GM23338 (cell line): Measurements from ENCODE around the gene C2. TPM values are rescaled to one million over a fixed set of nuclear protein-coding genes. Genes with fewer than 3 reads are reported as not detected.

ENCODE experiments used
- ATAC-seq: fragments of 200-7000 bp; cut with Tn5 transposase; 3 replicates; pipeline ENCODE4 v1.9.1; 2020
- DNase-seq: peaks from one replicate; pipeline ENCODE4 v3.0.0-alpha.2; 2015; ENCODE audit warnings: low spot score
- H2AFZ ChIP-seq: fragments of 200-600 bp; sonication (generic); 2 replicates; pipeline ENCODE4 v1.8.0; 2016; ENCODE audit warnings: antibody characterized with exemption, mild to moderate bottlenecking, moderate library complexity
- H3F3A ChIP-seq: fragments of 200-600 bp; sonication (generic); replicated peaks from 2 replicates; pipeline ENCODE4 v1.8.0; 2017; ENCODE audit warnings: antibody characterized with exemption, mixed run types, low read depth
- H3K27ac ChIP-seq: fragments of 200-600 bp; sonication (generic); 2 replicates; pipeline ENCODE4 v1.6.1; 2016; ENCODE audit warnings: low read depth
- H3K27me3 ChIP-seq: fragments of 200-600 bp; sonication (generic); 2 replicates; pipeline ENCODE4 v1.8.0; 2016; ENCODE audit warnings: mild to moderate bottlenecking, mixed run types, moderate library complexity; ENCODE audit not compliant: insufficient read depth
- H3K36me3 ChIP-seq: fragments of 200-600 bp; sonication (generic); 2 replicates; pipeline ENCODE4 v1.8.0; 2016; ENCODE audit warnings: mild to moderate bottlenecking; ENCODE audit not compliant: insufficient read depth
- H3K4me1 ChIP-seq: fragments of 200-600 bp; sonication (generic); 2 replicates; pipeline ENCODE4 v1.8.0; 2016; ENCODE audit warnings: mild to moderate bottlenecking, moderate library complexity; ENCODE audit not compliant: insufficient read depth
- H3K4me2 ChIP-seq: fragments of 200-600 bp; sonication (generic); 2 replicates; pipeline ENCODE4 v1.7.1; 2017; ENCODE audit warnings: mixed run types
- H3K4me3 ChIP-seq: fragments of 200-600 bp; sonication (generic); 2 replicates; pipeline ENCODE4 v1.6.1; 2016; ENCODE audit warnings: mixed run types
- H3K79me2 ChIP-seq: fragments of 200-600 bp; sonication (generic); replicated peaks from 2 replicates; pipeline ENCODE4 v1.8.0; 2017; ENCODE audit warnings: mild to moderate bottlenecking; ENCODE audit not compliant: insufficient read depth
- H3K9me2 ChIP-seq: fragments of 200-600 bp; sonication (generic); 2 replicates; pipeline ENCODE4 v1.8.0; 2017; ENCODE audit not compliant: insufficient read depth
- H4K20me1 ChIP-seq: fragments of 200-600 bp; sonication (generic); replicated peaks from 2 replicates; pipeline ENCODE4 v1.8.0; 2017; ENCODE audit warnings: mild to moderate bottlenecking; ENCODE audit not compliant: insufficient read depth
- H3K27ac Mint-ChIP-seq: 2 replicates; pipeline ENCODE4 v1.8.0; 2020; ENCODE audit warnings: inconsistent platforms, mild to moderate bottlenecking, moderate library complexity, mixed read lengths
- H3K27me3 Mint-ChIP-seq: 3 replicates; pipeline ENCODE4 v1.8.0; 2022; ENCODE audit warnings: low read depth, mild to moderate bottlenecking, moderate library complexity, mixed read lengths, inconsistent platforms; ENCODE audit not compliant: insufficient read depth, poor library complexity
- H3K36me3 Mint-ChIP-seq: 3 replicates; pipeline ENCODE4 v1.8.0; 2021; ENCODE audit warnings: low read depth, mild to moderate bottlenecking, inconsistent platforms, moderate library complexity, mixed read lengths
- H3K4me1 Mint-ChIP-seq: 3 replicates; pipeline ENCODE4 v1.8.0; 2020; ENCODE audit warnings: mild to moderate bottlenecking, inconsistent platforms, mixed read lengths
- H3K4me3 Mint-ChIP-seq: 3 replicates; pipeline ENCODE4 v1.8.0; 2021; ENCODE audit warnings: moderate library complexity, mild to moderate bottlenecking, inconsistent platforms, mixed read lengths
- H3K9me3 Mint-ChIP-seq: 3 replicates; pipeline ENCODE4 v1.8.0; 2020; ENCODE audit warnings: moderate library complexity, mild to moderate bottlenecking, inconsistent platforms, mixed read lengths
- CREB1 ChIP-seq: fragments of 250-450 bp; sonication (Bioruptor Pico); IDR thresholded peaks from 2 replicates; pipeline ENCODE4 v1.5.0; 2020; ENCODE audit warnings: low read depth, mild to moderate bottlenecking, moderate library complexity
- EZH2phosphoT487 ChIP-seq: fragments of 200-600 bp; sonication (generic); IDR thresholded peaks from one replicate; pipeline ENCODE4 v1.8.1; 2018; ENCODE audit warnings: antibody characterized with exemption; ENCODE audit not compliant: unreplicated experiment
- NANOG ChIP-seq: IDR thresholded peaks from 2 replicates; pipeline ENCODE4 v1.6.1; 2016; ENCODE audit warnings: antibody characterized with exemption, borderline replicate concordance
- POLR2AphosphoS5 ChIP-seq: IDR thresholded peaks from 2 replicates; pipeline ENCODE4 v1.6.1; 2016; ENCODE audit warnings: antibody characterized with exemption, low read depth
- STAT1 ChIP-seq: IDR thresholded peaks from one replicate; pipeline ENCODE4 v1.6.1; 2016; ENCODE audit warnings: antibody characterized with exemption; ENCODE audit not compliant: unreplicated experiment
- ZNF114 ChIP-seq: fragments of 250-450 bp; sonication (Bioruptor Pico); IDR thresholded peaks from 2 replicates; pipeline ENCODE4 v1.5.0; 2020; ENCODE audit warnings: mild to moderate bottlenecking, moderate library complexity
- polyA plus RNA-seq: library from polyadenylated mRNA; unstranded; fragments of >200 nt; fragmentation: Nextera tagmentation; extraction: Ambion mirVana; gene quantifications from 2 replicates; pipeline ENCODE4 v1.2.1, GENCODE V29; 2016
- total RNA-seq: library from RNA; depleted of rRNA; stranded (reverse); fragments of >200 nt; shearing (Covaris generic); gene quantifications from 2 replicates; pipeline ENCODE4 v1.2.3, GENCODE V29; 2014
- TF ChIP-seq, protein P1 (sequence below), 2 experiments: fragments of 200-600 bp in 1 of 2; sonication (generic) in 1 of 2; conservative IDR thresholded peaks; 2 replicates each; pipeline versions ENCODE4 v1.5.1 to v1.6.1; 2016 to 2017; ENCODE audit warnings: antibody characterized with exemption in 2 of 2, low read depth in 2 of 2, mild to moderate bottlenecking in 2 of 2, moderate library complexity in 1 of 2
- TF ChIP-seq, protein P2 (sequence below): IDR thresholded peaks from 2 replicates; pipeline ENCODE4 v1.6.1; 2016; ENCODE audit warnings: antibody characterized with exemption

The C2 gene
- total and polyA plus RNA-seq, 2 experiments from 2014 or later, result 0.16 to 1.7 TPM

DNA sequence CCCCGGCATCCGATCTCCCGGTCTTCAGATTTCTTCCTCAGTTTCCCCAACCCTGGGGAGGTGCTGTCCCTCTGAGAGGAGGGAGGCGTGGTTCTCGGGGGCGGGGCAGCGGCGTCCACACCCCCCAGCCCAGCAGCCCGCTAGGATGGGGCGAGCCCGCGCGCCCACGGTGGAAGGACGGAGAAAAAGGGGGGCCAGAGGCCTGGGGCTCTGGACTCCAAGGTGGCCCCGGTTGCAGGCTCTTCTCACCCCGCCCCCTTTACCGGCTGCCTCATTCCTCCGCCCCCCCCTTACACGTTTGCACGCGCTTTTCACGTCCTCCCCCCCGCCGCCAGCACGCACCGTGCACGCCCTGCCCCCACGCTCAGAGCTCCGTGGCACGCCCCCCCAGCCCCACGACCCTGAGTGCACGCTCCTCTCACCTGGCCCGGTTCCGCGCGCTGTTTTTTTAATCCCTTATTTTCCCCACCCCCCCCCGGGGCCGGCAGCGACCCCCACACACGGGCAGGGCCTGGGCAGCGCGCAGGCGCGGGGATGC lies 26.0 kb upstream of the C2 start:
- peak overlapping the region; percentile 79 for H3K4me3 Mint-ChIP-seq
- no peaks in the 10 kb centered on the region for H3K36me3 ChIP-seq
- H3K4me1 Mint-ChIP-seq, result peaks cover 32% of the 10 kb centered on the region
- peaks cover 23% of the 10 kb centered on the region for H3K27me3 Mint-ChIP-seq
- peak overlapping the region; percentile 50 for H3K27ac ChIP-seq
- peak overlapping the region; percentile 94 for H3K4me2 ChIP-seq
- H3K4me1 ChIP-seq, result peaks cover 21% of the 10 kb centered on the region
- peaks cover 23% of the 10 kb centered on the region for H3K36me3 Mint-ChIP-seq
- H3K9me3 Mint-ChIP-seq, result no peaks in the 10 kb centered on the region
- H3K79me2 ChIP-seq, result peaks cover 4% of the 10 kb centered on the region; the same call in 1 of the 2 replicates
- peak overlapping the region; percentile 80 for H3K4me3 ChIP-seq
- ATAC-seq (peak; percentile 8), DNase-seq (peak; percentile 63)
- H3K27me3 ChIP-seq, result no peaks in the 10 kb centered on the region
- peaks cover 2% of the 10 kb centered on the region; the same call in 1 of the 2 replicates for H4K20me1 ChIP-seq
- H3K9me2 ChIP-seq, result no peaks in the 10 kb centered on the region
- H2AFZ ChIP-seq, result no peak overlapping the region
- no peak for TF ChIP-seq NANOG
- 0 out of 2 replicates have a peak, but pooled peaks have one; percentile 38 for TF ChIP-seq POLR2AphosphoS5
- peaks cover 10% of the 10 kb centered on the region; the same call in 1 of the 2 replicates for H3F3A ChIP-seq
- H3K27ac Mint-ChIP-seq, result peak overlapping the region; percentile 81; the same call in 1 of the 2 replicates

DNA sequence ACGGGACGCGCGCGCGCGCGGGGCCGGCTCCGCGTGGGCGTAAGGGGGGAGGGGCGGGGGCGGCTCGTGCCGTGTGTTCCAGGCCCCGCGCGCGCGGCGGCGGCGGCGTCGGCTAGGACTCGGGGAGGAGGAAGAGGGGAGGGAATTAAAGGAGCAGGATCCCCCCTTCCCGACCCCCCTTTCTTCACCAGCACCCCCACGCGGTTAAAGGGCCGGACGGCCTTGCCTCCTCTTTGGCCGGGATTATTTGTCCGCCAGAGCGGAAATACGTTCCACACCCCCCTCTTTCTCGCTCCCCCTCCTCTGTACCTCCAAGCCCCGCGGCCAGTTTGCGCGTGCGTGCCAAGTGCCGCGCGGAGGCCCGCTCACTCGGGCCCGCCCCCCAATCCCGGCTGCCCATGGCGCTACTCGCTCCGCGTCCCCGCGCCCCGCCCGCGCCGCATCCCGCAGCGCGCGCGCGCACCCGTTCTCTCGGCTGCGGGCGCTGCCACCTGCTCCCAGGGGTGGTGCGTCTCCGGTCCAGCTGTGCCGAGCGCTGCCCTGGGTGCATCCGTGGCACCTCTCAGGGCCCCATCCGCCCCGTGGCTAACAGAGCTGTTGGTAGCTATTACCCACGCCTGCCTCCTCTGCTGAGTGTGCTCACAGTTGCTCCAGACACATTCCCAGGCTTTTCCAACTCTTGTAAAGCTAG lies 25.4 kb upstream of the C2 start, which contains the start of gene ZBTB12:
Gene ZBTB12, minus strand, starts transcription at position 134 of the 691 bp plus-strand sequence. CDS start 781 bp downstream, outside the sequence.
- Mint-ChIP-seq H3K27ac (peak within 1 kb of the TSS; percentile 81; the same call in 1 of the 2 replicates), H3K27me3 (peaks cover 21% of the 10 kb centered on the region), H3K9me3 (no peaks in the 10 kb centered on the region), H3K4me3 (peak within 1 kb of the TSS; percentile 79), H3K4me1 (peaks cover 33% of the 10 kb centered on the region), H3K36me3 (peaks cover 21% of the 10 kb centered on the region)
- Histone ChIP-seq H3K4me3 (peak within 1 kb of the TSS; percentile 80), H3F3A (peaks cover 10% of the 10 kb centered on the region; the same call in 1 of the 2 replicates), H4K20me1 (no peaks in the 10 kb centered on the region; the same call in 1 of the 2 replicates), H2AFZ (peak within 1 kb of the TSS; percentile 97), H3K4me2 (peak within 1 kb of the TSS; percentile 94), H3K36me3 (no peaks in the 10 kb centered on the region), H3K27me3 (no peaks in the 10 kb centered on the region), H3K4me1 (peaks cover 21% of the 10 kb centered on the region), H3K79me2 (no peaks in the 10 kb centered on the region), H3K9me2 (no peaks in the 10 kb centered on the region), H3K27ac (peak within 1 kb of the TSS; percentile 78)
- peak; percentile 45 for ATAC-seq
- TF ChIP-seq EZH2phosphoT487, result no peak
- 0 out of 2 replicates have a peak, but pooled peaks have one; percentile 27 for TF ChIP-seq CREB1 (CRISPR knock-in tag)
- peak; percentile 60 for TF ChIP-seq POLR2AphosphoS5
- TF ChIP-seq STAT1, result no peak
- TF ChIP-seq, protein P1, sequence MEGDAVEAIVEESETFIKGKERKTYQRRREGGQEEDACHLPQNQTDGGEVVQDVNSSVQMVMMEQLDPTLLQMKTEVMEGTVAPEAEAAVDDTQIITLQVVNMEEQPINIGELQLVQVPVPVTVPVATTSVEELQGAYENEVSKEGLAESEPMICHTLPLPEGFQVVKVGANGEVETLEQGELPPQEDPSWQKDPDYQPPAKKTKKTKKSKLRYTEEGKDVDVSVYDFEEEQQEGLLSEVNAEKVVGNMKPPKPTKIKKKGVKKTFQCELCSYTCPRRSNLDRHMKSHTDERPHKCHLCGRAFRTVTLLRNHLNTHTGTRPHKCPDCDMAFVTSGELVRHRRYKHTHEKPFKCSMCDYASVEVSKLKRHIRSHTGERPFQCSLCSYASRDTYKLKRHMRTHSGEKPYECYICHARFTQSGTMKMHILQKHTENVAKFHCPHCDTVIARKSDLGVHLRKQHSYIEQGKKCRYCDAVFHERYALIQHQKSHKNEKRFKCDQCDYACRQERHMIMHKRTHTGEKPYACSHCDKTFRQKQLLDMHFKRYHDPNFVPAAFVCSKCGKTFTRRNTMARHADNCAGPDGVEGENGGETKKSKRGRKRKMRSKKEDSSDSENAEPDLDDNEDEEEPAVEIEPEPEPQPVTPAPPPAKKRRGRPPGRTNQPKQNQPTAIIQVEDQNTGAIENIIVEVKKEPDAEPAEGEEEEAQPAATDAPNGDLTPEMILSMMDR (conservative IDR thresholded peaks at IDR 0.05; ENCODE audit: low read depth in 2 of 2), result no peak
- no peak for TF ChIP-seq ZNF114
- TF ChIP-seq, protein P2, sequence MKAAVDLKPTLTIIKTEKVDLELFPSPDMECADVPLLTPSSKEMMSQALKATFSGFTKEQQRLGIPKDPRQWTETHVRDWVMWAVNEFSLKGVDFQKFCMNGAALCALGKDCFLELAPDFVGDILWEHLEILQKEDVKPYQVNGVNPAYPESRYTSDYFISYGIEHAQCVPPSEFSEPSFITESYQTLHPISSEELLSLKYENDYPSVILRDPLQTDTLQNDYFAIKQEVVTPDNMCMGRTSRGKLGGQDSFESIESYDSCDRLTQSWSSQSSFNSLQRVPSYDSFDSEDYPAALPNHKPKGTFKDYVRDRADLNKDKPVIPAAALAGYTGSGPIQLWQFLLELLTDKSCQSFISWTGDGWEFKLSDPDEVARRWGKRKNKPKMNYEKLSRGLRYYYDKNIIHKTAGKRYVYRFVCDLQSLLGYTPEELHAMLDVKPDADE, result peak; percentile 40; the same call in 1 of the 2 replicates
- DNase-seq, result peak; percentile 99
